ENCODE measurements around the gene PGR.
"Not testable (repeated sequence)": the region's sequence is repeated elsewhere in the genome, so short reads cannot be mapped to it uniquely, and the experiment has no call there.

PGR gene

DNA sequence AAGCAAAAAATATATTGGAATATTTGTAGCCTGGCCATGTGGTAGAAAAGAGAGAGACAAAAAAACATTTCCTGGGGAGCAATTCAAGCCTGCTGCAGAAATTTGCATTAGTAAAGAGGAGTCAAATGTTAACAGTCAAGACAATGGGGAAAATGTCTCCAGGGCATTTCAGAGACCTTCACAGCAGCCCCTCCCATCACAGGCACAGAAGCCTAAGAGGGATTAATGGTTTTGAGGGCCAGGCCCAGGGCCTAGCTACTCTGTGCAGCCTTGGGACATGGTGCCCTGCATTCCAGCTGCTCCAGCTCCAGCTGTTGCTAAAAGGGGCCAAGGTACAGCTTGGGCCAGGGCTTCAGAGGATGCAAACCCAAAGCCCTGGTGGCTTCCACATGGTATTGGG, 46.8 kb downstream of the PGR start:
- DNase-seq (ENCODE audit: low spot score): no peak

DNA sequence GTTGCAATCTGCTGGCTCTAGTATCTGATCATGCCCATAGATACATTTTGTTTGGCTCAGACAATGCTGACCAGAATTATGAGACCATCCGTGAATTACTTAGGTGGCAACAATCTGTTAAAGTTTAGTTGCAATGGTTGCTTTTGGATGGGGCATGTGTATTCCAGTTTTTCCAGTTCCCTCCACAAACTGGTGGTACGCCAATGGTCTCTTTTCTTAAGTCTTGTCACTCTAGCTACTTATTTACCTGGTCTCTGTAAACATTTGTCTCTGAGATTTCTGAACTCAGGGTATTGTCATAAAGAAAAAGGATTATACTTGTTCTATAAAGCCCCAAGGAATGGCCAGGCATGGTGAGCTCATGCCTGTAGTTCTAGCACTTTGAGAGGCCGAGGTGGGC, 65.9 kb downstream of the PGR start:
- DNase-seq (ENCODE audit: low spot score): no peak

DNA sequence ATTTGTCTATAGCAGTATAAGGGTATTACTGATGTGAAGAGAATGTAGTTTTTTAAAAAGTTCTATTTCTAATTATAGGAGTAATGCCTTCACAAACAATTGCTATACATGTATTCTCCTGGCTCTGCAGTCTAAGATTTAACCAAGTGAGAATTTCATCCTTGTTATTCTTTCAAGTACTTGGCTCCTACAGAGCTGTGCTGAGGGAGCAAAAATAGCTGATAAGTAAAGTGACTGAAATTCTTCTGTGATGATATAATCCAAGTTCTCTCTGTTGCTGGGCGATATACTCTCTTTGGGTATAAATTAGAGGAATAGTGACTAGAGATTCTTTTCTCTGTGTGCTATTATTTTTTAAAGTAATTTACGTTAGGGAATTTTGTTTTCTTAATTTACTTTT, 68.0 kb downstream of the PGR start:
- DNase-seq (ENCODE audit: low spot score): no peak

DNA sequence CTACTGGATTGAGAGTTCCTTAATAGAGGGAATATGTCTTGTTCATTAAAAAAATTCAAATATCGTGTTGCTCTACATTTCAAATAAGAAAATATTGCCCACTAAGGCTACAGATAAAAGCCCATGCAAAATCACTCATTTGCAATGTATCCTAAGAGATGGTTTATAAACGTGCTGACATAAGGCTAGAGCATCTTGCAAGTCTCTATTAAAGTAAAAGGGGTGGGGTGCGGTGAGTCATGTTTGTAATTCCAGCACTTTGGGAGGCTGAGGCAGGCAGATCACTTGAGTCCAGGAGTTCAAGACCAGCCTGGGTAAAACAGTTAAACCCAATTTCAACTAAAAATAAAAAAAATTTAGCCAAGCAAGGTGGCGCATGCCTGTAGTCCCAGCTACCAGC, 70.3 kb downstream of the PGR start:
- DNase-seq (ENCODE audit: low spot score): no peak

DNA sequence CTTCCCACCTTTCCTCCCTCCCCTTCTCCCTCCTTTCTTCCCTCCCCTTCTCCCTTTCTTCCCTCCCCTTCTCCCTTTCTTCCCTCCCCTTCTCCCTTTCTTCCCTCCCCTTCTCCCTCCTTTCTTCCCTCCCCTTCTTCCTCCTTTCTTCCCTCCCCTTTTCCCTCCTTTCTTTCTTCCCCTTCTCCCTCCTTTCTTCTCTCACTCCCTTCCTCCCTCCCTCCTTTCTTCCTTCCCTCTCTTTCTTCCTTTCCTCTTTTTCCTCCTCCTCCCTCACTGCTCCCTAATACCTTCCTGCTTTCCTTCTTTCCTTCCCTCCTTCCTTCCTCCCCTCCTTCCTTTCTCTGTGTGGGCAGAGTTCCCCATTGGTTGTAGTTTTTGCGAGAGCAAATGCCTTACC, 76.1 kb downstream of the PGR start:
- DNase-seq (ENCODE audit: low spot score): no peak

DNA sequence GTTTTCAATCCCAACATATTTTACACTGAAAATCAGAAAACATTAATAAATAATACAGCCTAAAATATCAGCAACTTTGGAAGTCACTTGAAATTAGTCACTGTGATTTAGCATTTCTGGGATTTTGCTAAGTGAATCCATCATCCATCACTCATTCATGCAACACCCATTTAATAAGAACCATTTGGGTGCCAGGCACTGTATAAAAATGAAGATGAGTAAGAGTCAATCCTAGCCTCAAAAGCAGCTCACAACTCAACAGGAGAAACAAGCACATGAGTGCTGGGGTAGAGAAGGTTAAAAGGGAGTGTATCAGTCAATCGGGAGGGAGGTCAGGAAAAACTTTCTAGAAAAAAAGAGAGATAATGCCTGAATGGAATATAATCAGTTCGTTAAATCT, 77.9 kb downstream of the PGR start:
- no peak for DNase-seq (ENCODE audit: low spot score)

DNA sequence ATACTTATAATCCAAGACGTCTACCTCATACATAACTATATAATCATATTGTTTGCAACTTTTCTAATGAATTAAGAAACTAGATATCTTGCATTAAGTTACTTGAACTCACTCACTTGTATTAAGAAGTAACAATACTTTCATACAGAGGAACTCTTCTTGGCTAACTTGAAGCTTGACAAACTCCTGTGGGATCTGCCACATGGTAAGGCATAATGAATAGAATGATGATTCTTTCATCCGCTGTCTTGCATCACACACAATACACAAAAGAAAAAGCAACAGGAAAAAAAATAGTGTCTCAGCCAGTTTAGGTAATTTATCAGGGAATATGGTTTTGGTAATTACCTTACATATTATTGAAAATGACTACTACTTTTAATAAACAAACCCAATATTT, 79.8 kb downstream of the PGR start:
- DNase-seq (ENCODE audit: low spot score): no peak

DNA sequence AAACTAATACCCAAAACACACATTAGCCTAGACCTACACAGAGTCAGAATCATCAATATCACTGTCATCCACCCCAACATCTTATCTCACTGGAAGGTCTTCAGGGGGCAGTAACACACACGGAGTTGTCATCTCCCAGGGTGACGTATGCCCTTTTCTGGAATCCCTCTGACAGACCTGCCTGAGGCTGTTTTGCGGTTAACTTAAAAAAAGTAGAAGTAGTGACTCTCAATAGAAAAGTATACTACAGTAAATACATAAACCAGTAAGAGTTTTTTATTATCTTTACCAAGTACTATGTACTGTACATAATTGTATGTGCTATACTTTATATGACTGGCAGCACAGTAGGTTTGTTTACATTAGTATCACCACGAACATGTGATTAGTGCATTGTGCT, 80.5 kb downstream of the PGR start:
- no peak for DNase-seq (ENCODE audit: low spot score)

DNA sequence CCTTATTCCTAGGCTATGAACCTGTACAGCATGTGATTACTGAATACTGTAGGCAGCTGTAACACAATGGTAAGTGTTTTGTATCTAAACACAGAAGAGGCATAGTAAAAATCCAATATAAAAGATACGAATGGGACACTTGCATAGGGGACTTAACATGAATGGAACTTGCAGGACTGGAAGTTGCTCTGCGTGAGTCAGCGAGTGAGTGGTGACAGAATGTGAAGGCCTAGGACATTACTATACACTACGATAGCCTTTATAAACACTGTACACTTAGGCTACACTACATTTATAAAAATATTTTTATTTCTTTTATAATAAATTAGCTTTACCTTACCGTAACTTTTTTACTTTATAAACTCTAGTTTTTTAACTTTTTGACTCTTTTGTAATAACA, 81.1 kb downstream of the PGR start:
- DNase-seq (ENCODE audit: low spot score): no peak

DNA sequence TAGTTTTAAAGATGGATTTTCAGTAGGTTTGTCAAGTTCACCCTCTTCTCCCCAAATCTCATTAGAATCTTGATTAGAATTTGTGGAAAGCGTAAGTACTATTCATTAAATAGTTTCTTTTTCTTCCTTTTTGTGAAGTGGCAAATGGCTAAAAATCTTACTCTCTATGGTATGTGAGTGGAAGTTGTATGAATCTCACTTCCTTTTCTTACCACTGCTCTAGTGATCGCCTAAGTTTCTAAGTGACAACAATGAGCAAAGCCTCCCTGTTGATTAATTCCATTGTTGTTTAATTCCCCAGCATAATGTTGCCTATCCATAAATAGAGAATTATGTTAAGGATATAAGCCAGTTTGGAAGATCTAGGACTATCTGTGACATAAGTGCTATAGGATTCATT, 82.7 kb downstream of the PGR start:
- DNase-seq (ENCODE audit: low spot score): no peak

DNA sequence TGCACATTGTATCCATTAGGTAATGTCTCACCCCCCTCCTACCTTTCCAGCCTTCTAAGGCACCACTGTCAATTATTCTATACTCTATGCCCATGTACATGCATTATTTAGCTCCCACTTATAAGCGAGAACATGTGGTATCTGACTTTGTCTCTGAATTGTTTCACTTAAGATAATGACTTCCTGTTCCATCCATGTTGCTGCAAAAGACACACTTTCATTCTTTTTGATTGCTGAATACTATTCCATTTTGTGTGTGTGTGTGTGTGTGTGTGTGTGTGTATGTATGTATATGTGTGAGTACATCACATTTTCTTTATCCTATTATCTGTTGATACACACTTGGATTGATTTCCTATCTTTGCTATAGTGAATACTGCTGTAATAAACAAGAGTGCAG, 84.2 kb downstream of the PGR start:
- DNase-seq (ENCODE audit: low spot score): no peak

DNA sequence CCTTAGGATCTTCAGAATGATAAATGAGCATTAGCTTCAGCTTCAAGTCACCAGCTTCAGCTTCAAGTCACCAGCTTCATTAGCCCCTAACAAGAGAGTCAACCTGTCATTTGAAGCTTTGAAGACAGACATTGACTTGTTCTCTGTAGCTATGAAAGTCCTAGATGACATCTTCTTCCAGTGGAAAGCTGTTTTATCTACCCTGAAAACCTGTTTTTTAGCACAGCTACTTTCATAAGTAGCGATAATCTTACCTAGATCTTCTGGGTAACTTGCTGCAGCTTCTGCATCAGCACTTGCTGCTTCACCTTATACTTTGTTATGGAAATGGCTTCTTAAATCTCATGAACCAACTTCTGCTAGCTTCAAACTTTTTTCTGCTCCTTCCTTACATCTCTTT, 85.7 kb downstream of the PGR start:
- DNase-seq (ENCODE audit: low spot score): no peak

DNA sequence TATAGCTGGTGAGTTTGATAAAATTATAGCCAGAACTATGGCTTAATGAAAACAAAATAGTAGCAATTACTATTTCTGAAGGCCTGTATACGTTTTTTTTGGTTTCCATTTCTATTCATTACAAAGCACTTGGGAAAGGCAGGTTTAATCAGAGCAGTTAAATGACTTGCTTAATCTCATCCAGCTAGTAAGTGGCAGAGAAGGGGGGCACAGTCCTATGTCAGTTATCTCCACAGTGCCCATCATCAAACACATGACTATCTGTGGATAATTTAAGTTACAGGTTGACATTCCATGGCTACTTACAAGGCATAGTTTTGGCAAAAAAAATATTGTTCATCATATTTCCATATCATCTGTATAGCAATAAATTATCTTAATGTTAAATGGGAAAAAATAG, 93.7 kb downstream of the PGR start:
- no peak for DNase-seq (ENCODE audit: low spot score)

DNA sequence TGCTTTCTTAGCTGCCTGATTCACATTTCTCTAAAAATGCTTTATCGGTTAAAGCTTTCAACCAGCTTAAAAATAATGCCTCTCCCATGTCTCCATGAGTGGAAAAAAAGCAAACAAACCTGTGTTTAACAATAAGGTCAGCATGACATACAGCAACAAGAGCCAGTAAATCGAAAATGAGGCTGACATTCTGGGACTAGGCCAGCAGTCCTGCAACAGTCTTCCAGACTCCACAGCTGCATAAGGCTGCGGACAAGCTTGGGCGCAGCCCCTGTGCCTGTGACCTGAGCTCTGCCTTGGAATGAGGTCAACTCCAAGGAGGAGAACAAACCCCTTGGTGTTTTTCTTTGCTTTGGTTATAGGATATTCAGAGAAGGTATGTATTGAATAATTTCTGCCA, 95.5 kb downstream of the PGR start:
- peak; percentile 9 for DNase-seq (ENCODE audit: low spot score)

DNA sequence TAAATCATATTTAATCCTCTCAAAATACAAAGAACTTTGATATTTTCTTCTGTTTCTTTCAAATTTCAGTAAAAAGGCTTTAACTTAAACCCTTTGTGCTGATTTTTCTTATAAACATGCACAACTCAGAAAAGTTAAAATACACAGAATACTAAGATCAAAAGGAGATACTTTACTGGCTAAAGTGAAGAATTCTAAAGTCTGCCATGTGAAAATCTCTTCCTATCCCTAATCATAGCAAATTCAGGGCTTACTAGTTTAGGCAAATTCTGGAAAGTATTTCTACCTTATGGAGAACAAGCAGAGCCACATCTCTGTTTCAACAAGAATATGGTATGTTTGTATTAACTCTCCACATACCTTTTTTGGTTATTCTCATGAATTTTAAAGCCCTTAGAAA, 96.6 kb downstream of the PGR start:
- no peak for DNase-seq (ENCODE audit: low spot score)

DNA sequence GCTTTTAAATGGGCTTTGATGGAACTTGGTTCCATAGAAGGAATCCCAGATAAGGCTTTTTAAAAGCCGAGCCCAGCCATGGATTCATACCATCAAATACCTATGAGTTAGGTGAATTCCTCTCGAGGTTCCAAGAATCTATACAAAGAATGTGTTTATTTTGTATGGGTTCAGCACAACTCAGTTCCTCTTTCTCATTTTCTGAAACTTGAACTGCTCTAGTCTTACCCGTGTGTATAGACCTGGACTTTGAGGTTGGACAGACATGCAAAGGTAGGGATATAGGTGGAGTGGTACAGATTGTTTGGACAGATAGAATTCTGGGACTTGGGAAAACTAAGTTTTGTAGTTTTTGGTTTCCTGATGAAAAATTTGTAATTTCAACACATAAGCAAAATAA, 97.9 kb downstream of the PGR start:
- no peak for DNase-seq (ENCODE audit: low spot score)

DNA sequence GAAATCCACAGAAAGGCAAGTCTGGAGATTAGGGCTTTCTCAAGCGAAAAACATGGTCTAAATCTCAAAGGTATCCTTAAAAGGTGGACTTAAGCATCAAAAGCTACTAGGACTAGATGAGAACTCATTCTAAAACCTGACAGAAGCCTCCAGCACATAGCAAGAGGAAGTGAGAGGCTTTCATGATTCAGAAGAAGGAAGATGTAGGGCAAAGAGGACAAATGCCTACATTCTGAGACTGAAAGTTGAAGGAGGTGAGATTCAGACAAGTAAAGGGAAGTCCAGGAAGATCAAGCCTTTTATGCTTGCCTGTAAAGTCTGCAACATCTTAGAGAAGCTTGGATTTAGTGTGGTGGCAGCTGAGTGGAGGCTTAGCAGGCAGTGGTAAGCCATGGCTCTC, 98.9 kb downstream of the PGR start:
- DNase-seq (ENCODE audit: low spot score): no peak

DNA sequence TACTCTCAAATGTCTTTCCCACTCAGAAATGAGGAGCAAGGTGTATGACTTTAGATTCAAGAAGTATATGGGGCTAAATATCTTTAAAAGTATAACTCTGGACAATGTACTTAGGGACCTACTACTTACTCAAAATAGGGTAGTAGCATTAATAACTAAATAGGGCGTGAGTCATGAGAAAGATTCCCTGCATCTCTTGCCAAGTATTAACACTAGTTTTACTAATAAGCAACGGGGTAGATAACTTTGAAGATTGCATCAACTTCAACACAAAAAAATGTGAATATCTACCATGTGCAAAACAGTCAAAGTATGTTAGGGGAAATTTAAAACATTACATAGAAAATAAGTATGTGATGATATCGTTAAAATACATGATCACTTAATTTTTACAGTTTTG, 99.6 kb downstream of the PGR start:
- no peak for DNase-seq (ENCODE audit: low spot score)

DNA sequence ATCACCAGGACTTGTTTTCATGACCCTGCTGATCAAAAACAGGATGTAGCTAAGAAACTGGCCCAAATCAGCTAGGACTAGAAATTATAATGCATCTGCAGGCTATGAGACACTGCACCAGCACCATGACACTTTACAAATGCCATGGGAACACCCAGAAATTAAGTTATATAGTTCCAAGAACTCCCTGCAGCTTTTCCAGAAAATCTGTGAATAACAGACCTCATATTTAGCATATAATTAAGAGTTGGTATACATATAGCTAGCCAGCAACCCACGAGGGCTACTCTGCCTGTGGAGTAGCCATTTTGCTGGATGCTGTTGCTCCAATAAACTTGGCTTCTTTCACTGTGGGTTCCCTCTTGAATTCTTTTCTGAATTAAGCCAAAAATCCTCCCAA, 101.0 kb downstream of the PGR start:
- DNase-seq (ENCODE audit: low spot score): no peak

DNA sequence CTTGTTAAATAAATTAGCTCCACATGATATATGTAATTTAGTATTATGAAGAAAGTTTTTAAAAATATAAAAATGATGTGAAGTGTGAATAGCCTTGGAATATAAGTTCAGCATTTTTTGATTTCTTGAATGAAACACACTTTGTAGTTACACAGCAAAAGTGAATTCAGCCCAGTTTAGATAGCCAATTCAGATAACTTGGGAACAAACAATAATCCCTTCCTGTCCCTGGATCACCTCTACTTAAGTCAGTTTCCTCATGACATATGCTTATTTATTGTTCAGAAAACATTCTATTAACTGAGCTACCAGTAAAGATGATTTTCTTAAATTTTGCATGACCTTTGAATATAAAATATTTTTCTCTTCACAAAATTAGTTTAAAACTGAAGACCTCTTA, 107.4 kb downstream of the PGR start:
- no peak for DNase-seq (ENCODE audit: low spot score)

DNA sequence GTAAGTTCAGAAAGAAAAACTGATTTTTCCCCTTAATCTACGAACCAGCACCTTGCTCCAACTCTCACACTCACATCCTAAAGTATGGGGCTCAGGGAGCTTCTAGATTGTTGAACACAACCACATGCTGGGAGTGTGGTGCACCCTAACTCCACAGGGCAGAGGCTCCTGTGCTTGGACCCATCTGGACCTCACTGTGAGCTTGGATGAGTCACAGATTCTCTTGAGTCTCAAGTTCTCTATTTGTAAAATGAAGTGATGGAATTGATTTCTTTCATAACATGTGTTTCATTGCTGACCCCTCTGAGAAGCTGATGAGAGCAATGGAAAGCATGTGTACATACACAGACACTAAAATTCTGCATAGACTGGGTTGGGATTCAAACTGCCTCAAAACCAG, 109.7 kb downstream of the PGR start:
- no peak for DNase-seq (ENCODE audit: low spot score)

DNA sequence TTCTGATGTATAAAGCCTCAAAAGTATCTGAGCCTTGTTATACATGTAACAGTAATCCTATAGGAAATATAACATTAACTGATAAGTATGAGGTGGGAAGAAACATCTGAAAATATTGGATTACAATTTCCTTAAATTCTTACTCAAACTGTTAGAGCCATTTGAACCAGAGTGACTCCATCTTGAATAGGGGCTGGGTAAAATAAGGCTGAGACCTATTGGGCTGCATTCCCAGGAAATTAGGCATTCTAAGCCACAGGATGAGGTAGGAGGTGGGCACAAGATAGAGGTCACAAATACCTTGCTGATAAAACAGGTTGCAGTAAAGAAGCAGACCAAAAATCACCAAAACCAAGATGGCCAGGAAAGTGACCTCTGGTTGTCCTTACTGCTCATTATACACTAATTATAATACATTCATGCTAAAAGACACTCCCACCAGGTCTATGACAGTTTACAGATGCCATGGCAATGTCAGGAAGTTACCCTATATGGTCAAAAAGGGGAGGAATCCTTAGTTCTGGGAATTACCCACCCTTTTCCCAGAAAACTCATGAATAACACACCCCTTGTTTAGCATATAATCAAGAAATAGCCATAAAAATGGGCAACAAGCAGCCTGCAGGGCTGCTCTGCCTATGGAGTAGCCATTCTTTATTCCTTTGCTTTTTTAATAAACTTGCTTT, 114.9 kb downstream of the PGR start:
- DNase-seq (ENCODE audit: low spot score): no peak

DNA sequence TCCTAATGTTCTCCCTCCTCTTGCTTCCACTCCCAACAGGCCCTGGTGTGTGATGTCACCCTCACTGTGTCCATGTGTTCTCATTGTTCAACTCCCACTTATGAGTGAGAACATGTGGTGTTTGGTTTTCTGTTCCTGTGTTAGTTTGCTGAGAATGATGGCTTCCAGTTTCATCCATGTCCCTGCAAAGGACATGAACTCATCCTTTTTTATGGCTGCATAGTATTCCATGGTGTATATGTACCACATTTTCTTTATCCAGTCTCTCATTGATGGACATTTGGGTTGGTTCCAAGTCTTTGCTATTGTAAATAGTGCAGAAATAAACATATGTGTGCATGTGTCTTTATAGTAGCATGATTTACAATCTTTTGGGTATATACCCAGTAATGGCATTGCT, 115.9 kb downstream of the PGR start:
- not testable (repeated sequence) for DNase-seq (ENCODE audit: low spot score)

DNA sequence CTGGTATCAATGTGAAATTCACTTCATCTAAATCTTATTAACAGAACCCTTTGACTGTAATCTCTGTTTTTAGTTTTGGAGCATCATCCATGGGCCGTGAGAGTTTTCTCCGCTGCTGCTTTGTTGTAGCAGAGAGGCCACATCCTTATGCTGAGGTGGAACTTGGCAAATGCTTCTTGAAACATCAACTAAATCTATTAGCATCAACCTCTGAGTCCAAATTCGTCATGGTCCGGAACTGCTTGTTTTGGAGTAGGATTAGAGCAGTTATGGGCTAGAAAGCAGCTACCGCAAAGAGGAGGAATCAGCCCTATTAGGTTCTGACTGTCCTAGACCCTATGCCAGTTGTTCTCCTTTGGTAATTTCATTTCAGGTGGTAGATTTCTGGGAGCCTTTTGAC, 117.7 kb downstream of the PGR start:
- DNase-seq (ENCODE audit: low spot score): no peak

DNA sequence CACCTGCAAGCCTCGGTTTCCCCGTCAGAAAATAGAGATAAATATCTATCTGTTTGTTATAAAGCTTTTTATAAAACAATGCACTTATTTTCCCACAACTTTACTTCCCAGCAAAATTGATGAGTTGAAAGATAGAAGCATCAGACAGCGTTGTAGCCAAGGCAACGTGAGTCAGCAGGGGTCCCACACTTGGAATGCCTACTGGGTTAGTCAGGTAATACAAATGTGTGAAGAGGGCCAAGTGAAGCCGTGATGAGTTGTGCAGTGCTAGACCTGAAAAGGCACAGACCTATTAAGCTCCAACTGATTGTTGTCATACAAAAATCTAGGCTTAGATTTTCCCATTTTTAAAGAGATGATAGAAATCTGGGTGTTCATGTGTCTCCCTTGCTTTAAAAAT, 118.7 kb downstream of the PGR start:
- no peak for DNase-seq (ENCODE audit: low spot score)

All from pons (tissue), 1 donor.